ENCODE results near the gene PGPEP1. TPM values are rescaled to one million over a fixed set of nuclear protein-coding genes. Genes with fewer than 3 reads are reported as not detected.
"Not testable (repeated sequence)": the region's sequence is repeated elsewhere in the genome, so short reads cannot be mapped to it uniquely, and the experiment has no call there.

Gene PGPEP1
- total RNA-seq, 2 experiments from 2014 or later: 24.4 to 25.9 TPM

GRCh38 chr19:18401580-18402112 is 61.2 kb downstream of the PGPEP1 start:
- peaks cover 10% of the 10 kb centered on the region for H3K4me1 ChIP-seq (ENCODE audit: insufficient read depth, low read length)
- CTCF ChIA-PET: interaction anchor here (1.1 kb wide), 1 partner anchor 13 kb away, joined by 5 read pairs; no protein-coding TSS in a partner anchor
- intact Hi-C loops (cut with DNase I, micrococcal nuclease): no loop called here
- H3K4me3 ChIP-seq (ENCODE audit: low read length): no peak overlapping the region
- H3K27me3 ChIP-seq (ENCODE audit: control insufficient read depth in 1 of 2, insufficient read depth in 2 of 2, low read length in 2 of 2): peaks cover 11 to 17% of the 10 kb centered on the region in 2 experiments
- no peak overlapping the region for H3K4me3 Mint-ChIP-seq
- no peak overlapping the region for H3K27ac ChIP-seq (ENCODE audit: low read depth in 1 of 2, low read length in 2 of 2)
- no peaks in the 10 kb centered on the region for H3K9me3 Mint-ChIP-seq
- H3K27ac Mint-ChIP-seq: no peak overlapping the region
- DNase-seq (peak in 3 of 14 experiments; percentile 34 to 77 (median 64)), ATAC-seq (ENCODE audit: poor library complexity) (no peak)
- H3K36me3 Mint-ChIP-seq (ENCODE audit: low read depth): no peaks in the 10 kb centered on the region
- H3K4me1 Mint-ChIP-seq (ENCODE audit: low read depth): no peaks in the 10 kb centered on the region
- POLR2A ChIA-PET: no interaction called here
- peaks cover 21% of the 10 kb centered on the region for H3K27me3 Mint-ChIP-seq
- no peaks in the 10 kb centered on the region for H3K36me3 ChIP-seq (ENCODE audit: insufficient read depth, low read length)
- H3K9me3 ChIP-seq (ENCODE audit: control insufficient read depth in 1 of 2, insufficient read depth in 1 of 2, low read length in 2 of 2): no peaks in the 10 kb centered on the region
- TF ChIP-seq CTCF (IDR thresholded peaks at IDR 0.05): no peak

GRCh38 chr19:18402455-18403248 is 62.3 kb downstream of the PGPEP1 start:
- H3K27ac ChIP-seq (ENCODE audit: low read depth in 1 of 2, low read length in 2 of 2); intact Hi-C loops (cut with DNase I, micrococcal nuclease); H3K9me3 ChIP-seq (ENCODE audit: control insufficient read depth in 1 of 2, insufficient read depth in 1 of 2, low read length in 2 of 2); ATAC-seq (ENCODE audit: poor library complexity); H3K36me3 ChIP-seq (ENCODE audit: insufficient read depth, low read length); H3K4me3 ChIP-seq (ENCODE audit: low read length); H3K4me3 Mint-ChIP-seq; H3K36me3 Mint-ChIP-seq (ENCODE audit: low read depth); H3K4me1 ChIP-seq (ENCODE audit: insufficient read depth, low read length); H3K27ac Mint-ChIP-seq; CTCF ChIA-PET; DNase-seq; POLR2A ChIA-PET; H3K4me1 Mint-ChIP-seq (ENCODE audit: low read depth); H3K9me3 Mint-ChIP-seq: not testable (repeated sequence)
- peaks cover 14% of the 10 kb centered on the region for H3K27me3 Mint-ChIP-seq
- H3K27me3 ChIP-seq (ENCODE audit: control insufficient read depth in 1 of 2, insufficient read depth in 2 of 2, low read length in 2 of 2): peaks cover 6 to 10% of the 10 kb centered on the region in 2 experiments

DNA sequence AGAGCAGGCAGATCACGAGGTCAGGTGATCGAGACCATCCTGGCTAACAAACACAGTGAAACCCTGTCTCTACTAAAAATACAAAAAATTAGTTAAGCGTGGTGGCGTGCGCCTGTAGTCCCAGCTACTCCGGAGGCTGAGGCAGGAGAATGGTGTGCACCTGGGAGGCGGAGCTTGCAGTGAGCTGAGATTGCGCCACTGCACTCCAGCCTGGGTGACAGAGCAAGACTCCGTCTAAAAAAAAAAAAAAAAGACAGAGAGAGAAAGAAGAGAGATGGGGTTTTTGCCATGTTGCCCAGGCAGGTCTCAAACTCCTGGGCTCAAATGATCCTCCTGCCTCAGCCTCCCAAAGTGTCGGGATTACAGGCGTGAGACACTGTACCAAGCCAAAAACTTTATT is 65.4 kb downstream of the PGPEP1 start:
- H3K27ac ChIP-seq (ENCODE audit: low read depth in 1 of 2, low read length in 2 of 2); H3K9me3 Mint-ChIP-seq; H3K27ac Mint-ChIP-seq; H3K4me1 ChIP-seq (ENCODE audit: insufficient read depth, low read length); H3K4me1 Mint-ChIP-seq (ENCODE audit: low read depth); H3K4me3 Mint-ChIP-seq; H3K36me3 Mint-ChIP-seq (ENCODE audit: low read depth); H3K36me3 ChIP-seq (ENCODE audit: insufficient read depth, low read length); CTCF ChIA-PET; H3K27me3 ChIP-seq (ENCODE audit: control insufficient read depth in 1 of 2, insufficient read depth in 2 of 2, low read length in 2 of 2); H3K4me3 ChIP-seq (ENCODE audit: low read length); POLR2A ChIA-PET; H3K9me3 ChIP-seq (ENCODE audit: control insufficient read depth in 1 of 2, insufficient read depth in 1 of 2, low read length in 2 of 2); DNase-seq; ATAC-seq (ENCODE audit: poor library complexity); intact Hi-C loops (cut with DNase I, micrococcal nuclease); H3K27me3 Mint-ChIP-seq: not testable (repeated sequence)

- Histone ChIP-seq H3K36me3 (ENCODE audit: insufficient read depth, low read length) (no peaks in the 10 kb centered on the region), H3K27me3 (ENCODE audit: control insufficient read depth in 1 of 2, insufficient read depth in 2 of 2, low read length in 2 of 2) (no peaks in the 10 kb centered on the region), H3K27ac (ENCODE audit: low read depth in 1 of 2, low read length in 2 of 2) (no peak overlapping the region), H3K4me1 (ENCODE audit: insufficient read depth, low read length) (peaks cover 6% of the 10 kb centered on the region), H3K9me3 (ENCODE audit: control insufficient read depth in 1 of 2, insufficient read depth in 1 of 2, low read length in 2 of 2) (no peaks in the 10 kb centered on the region), H3K4me3 (ENCODE audit: low read length) (no peak overlapping the region)
- H3K9me3 Mint-ChIP-seq: no peaks in the 10 kb centered on the region
- DNase-seq: no peak
- no peak overlapping the region for H3K27ac Mint-ChIP-seq
- no peak for ATAC-seq (ENCODE audit: poor library complexity)
- TF ChIP-seq CTCF (IDR thresholded peaks at IDR 0.05): no peak
- CTCF ChIA-PET: no interaction called here
- H3K4me3 Mint-ChIP-seq: no peak overlapping the region
- H3K4me1 Mint-ChIP-seq (ENCODE audit: low read depth): peaks cover 5% of the 10 kb centered on the region
- POLR2A ChIA-PET: interaction anchor here (0.6 kb wide), 1 partner anchor 90 kb away, joined by 4 read pairs; no protein-coding TSS in a partner anchor
- intact Hi-C loops (cut with DNase I, micrococcal nuclease): no loop called here
- H3K27me3 Mint-ChIP-seq: peaks cover 5% of the 10 kb centered on the region
- no peaks in the 10 kb centered on the region for H3K36me3 Mint-ChIP-seq (ENCODE audit: low read depth)
Observed at GRCh38 chr19:18406749-18407148, 66.4 kb downstream of the PGPEP1 start.
